Measurements from ENCODE around the gene SMYD3.

DNA sequence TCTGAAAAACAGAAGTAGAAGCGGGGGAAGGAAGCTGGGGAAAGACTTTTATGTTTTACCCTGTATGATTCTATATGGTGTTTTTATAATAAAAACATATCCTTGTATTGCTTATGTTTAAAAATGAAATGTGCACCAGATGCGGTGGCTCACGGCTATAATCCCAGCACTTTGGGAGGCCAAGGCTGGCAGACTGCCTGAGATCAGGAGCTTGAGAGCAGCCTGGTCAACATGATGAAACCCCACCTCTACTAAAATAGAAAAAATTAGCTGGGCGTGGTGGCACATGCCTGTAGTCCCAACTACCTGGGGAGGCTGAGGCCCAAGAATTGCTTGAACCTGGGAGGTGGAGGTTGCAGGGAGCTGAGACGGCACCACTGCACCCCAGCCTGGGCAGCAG, 155.4 kb downstream of the SMYD3 start:
- TF ChIP-seq, protein P1, sequence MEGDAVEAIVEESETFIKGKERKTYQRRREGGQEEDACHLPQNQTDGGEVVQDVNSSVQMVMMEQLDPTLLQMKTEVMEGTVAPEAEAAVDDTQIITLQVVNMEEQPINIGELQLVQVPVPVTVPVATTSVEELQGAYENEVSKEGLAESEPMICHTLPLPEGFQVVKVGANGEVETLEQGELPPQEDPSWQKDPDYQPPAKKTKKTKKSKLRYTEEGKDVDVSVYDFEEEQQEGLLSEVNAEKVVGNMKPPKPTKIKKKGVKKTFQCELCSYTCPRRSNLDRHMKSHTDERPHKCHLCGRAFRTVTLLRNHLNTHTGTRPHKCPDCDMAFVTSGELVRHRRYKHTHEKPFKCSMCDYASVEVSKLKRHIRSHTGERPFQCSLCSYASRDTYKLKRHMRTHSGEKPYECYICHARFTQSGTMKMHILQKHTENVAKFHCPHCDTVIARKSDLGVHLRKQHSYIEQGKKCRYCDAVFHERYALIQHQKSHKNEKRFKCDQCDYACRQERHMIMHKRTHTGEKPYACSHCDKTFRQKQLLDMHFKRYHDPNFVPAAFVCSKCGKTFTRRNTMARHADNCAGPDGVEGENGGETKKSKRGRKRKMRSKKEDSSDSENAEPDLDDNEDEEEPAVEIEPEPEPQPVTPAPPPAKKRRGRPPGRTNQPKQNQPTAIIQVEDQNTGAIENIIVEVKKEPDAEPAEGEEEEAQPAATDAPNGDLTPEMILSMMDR (IDR thresholded peaks at IDR 0.05) = no peak
- no peak for TF ChIP-seq POLR2A (IDR thresholded peaks at IDR 0.05)
